Endothelial cell of umbilical vein (primary cell): ENCODE measurements around the gene SPOCD1. TPM values are rescaled to one million over a fixed set of nuclear protein-coding genes. Genes with fewer than 3 reads are reported as not detected.

Experiments
- BruUV-seq: library from RNA; stranded (reverse); fragments of 400-500 nt; replicated peaks from 2 replicates; lab custom pipeline; 2021; lab: Mats Ljungman, UMichigan
- CTCF ChIA-PET: fragments of 300-600, 350-600 bp; sonication (Branson Sonifier 250); formaldehyde crosslinking; loops from one replicate; lab custom pipeline; 2021; ENCODE audit warnings: antibody characterized with exemption, inconsistent platforms; lab: Charles Lee
- POLR2A ChIA-PET: fragments of 300-600, 350-600 bp; sonication (Branson Sonifier 250); formaldehyde crosslinking; loops from one replicate; lab custom pipeline; 2021; ENCODE audit warnings: antibody characterized with exemption, inconsistent platforms; lab: Charles Lee
- DNase-seq: peaks from one replicate; pipeline ENCODE4 v3.0.0-alpha.2; 2011; ENCODE audit warnings: low read depth, low spot score
- FAIRE-seq: peaks from 2 replicates; lab custom pipeline; 2011; peaks lifted over from hg19 to GRCh38; lab: Jason Lieb, UNC
- H2AFZ ChIP-seq: 2 replicates; pipeline ENCODE4 v1.6.0; 2012; ENCODE audit warnings: low read depth, low read length, control low read depth, inconsistent platforms
- H3K27ac ChIP-seq: 2 replicates; pipeline ENCODE4 v1.5.1; 2011; ENCODE audit warnings: low read depth, mild to moderate bottlenecking, control low read depth, low read length, moderate library complexity; ENCODE audit not compliant: insufficient read depth
- H3K27me3 ChIP-seq, 2 experiments: 2 replicates each; pipeline versions ENCODE4 v1.6.0 to v1.6.1; 2011; ENCODE audit warnings: low read length in 2 of 2, mixed read lengths in 1 of 2; ENCODE audit not compliant: control insufficient read depth in 2 of 2, insufficient read depth in 2 of 2
- H3K36me3 ChIP-seq, 2 experiments: 2 replicates in 1 of 2; 3 replicates in 1 of 2; pipeline ENCODE4 v1.5.1; 2011; ENCODE audit warnings: low read length in 2 of 2, mild to moderate bottlenecking in 1 of 2, moderate library complexity in 1 of 2; ENCODE audit not compliant: control insufficient read depth in 2 of 2, insufficient read depth in 2 of 2; ENCODE audit errors: extremely low read depth in 1 of 2
- H3K4me1 ChIP-seq: 3 replicates; pipeline ENCODE4 v1.5.1; 2011; ENCODE audit warnings: mild to moderate bottlenecking, low read length; ENCODE audit not compliant: control insufficient read depth, insufficient read depth; ENCODE audit errors: extremely low read depth
- H3K4me2 ChIP-seq: 2 replicates; pipeline ENCODE4 v1.6.1; 2011; ENCODE audit warnings: low read length, control low read depth, mixed read lengths; ENCODE audit not compliant: insufficient read depth
- H3K4me3 ChIP-seq, 3 experiments: fragments of 200-600 bp in 1 of 3; sonication (generic), shearing (Covaris generic) in 1 of 3; replicated peaks in 1 of 3; 2 replicates each; pipeline ENCODE4 v1.5.1; 2011 to 2016; ENCODE audit warnings: control low read depth in 3 of 3, low read length in 3 of 3, mild to moderate bottlenecking in 2 of 3, inconsistent platforms in 1 of 3, low read depth in 1 of 3, moderate library complexity in 1 of 3; ENCODE audit not compliant: insufficient read depth in 1 of 3
- H3K79me2 ChIP-seq: 2 replicates; pipeline ENCODE4 v1.6.0; 2012; ENCODE audit warnings: low read length, inconsistent platforms; ENCODE audit not compliant: control insufficient read depth, insufficient read depth
- H3K9ac ChIP-seq: replicated peaks from 2 replicates; pipeline ENCODE3; 2011; ENCODE audit warnings: low read length, control low read depth; ENCODE audit not compliant: insufficient read depth; ENCODE audit errors: extremely low read depth
- H3K9me1 ChIP-seq: replicated peaks from 3 replicates; pipeline ENCODE4 v1.6.0; 2011; ENCODE audit warnings: mild to moderate bottlenecking, low read length; ENCODE audit not compliant: control insufficient read depth, insufficient read depth; ENCODE audit errors: extremely low read depth
- H3K9me3 ChIP-seq: replicated peaks from 2 replicates; pipeline ENCODE4 v1.5.1; 2012; ENCODE audit warnings: low read length, inconsistent platforms; ENCODE audit not compliant: control insufficient read depth, insufficient read depth
- H4K20me1 ChIP-seq: replicated peaks from 2 replicates; pipeline ENCODE3; 2011; ENCODE audit warnings: mild to moderate bottlenecking, low read length; ENCODE audit not compliant: control insufficient read depth, insufficient read depth; ENCODE audit errors: extremely low read depth
- CTCF ChIP-seq, 2 donors: IDR thresholded peaks; 1 replicate in 1 of 2; 2 replicates in 1 of 2; pipeline ENCODE4 v1.5.1; 2011; ENCODE audit warnings: low read length in 2 of 2, mild to moderate bottlenecking in 2 of 2, moderate library complexity in 2 of 2, control low read depth in 1 of 2, inconsistent platforms in 1 of 2, low read depth in 1 of 2; ENCODE audit not compliant: insufficient read depth in 1 of 2; ENCODE audit errors: extremely low read depth in 1 of 2
- EZH2 ChIP-seq: IDR thresholded peaks from 2 replicates; pipeline ENCODE4 v1.6.1; 2012; ENCODE audit warnings: borderline replicate concordance, low read depth, mild to moderate bottlenecking, moderate library complexity, low read length, inconsistent platforms; ENCODE audit not compliant: severe bottlenecking
- FOS ChIP-seq: IDR thresholded peaks from 2 replicates; pipeline ENCODE4 v1.6.1; 2011; ENCODE audit warnings: mild to moderate bottlenecking, low read length, moderate library complexity, borderline replicate concordance; ENCODE audit not compliant: insufficient read depth
- GATA2 ChIP-seq: IDR thresholded peaks from 2 replicates; pipeline ENCODE4 v1.7.0; 2011; ENCODE audit warnings: low read depth, mild to moderate bottlenecking, moderate library complexity, mixed read lengths, low read length; ENCODE audit not compliant: insufficient read length, insufficient read depth
- JUN ChIP-seq: IDR thresholded peaks from 2 replicates; pipeline ENCODE4 v1.6.1; 2011; ENCODE audit warnings: borderline replicate concordance, low read depth; ENCODE audit not compliant: insufficient read length, insufficient read depth
- MAX ChIP-seq: IDR thresholded peaks from 2 replicates; pipeline ENCODE4 v1.6.1; 2011; ENCODE audit not compliant: insufficient read depth, insufficient read length
- MYC ChIP-seq: IDR thresholded peaks from one replicate; pipeline ENCODE4 v1.6.1; 2011; ENCODE audit warnings: mild to moderate bottlenecking, low read depth, low read length
- POLR2A ChIP-seq: IDR thresholded peaks from 2 replicates; pipeline ENCODE4 v1.6.1; 2012; ENCODE audit warnings: low read depth, mild to moderate bottlenecking, control low read depth, low read length
- POLR2AphosphoS5 ChIP-seq: IDR thresholded peaks from 2 replicates; pipeline ENCODE4 v1.6.1; 2012; ENCODE audit warnings: low read depth, mild to moderate bottlenecking, control low read depth, low read length, moderate library complexity; ENCODE audit not compliant: insufficient read depth
- dilution Hi-C: fragments of 300-500 bp; cut with MboI; formaldehyde crosslinking; loops from one replicate; pipeline ENCODE4 v1.15.0; 2019; ENCODE audit warnings: low sequenced_read_pairs; ENCODE audit not compliant: extremely low pct_ligation_motif_present
- intact Hi-C: fragments of 100-400 bp; cut with micrococcal nuclease; formaldehyde crosslinking; loops from one replicate; pipeline ENCODE4 v1.10.0; 2022
- polyA plus RNA-seq, 4 experiments: library from polyadenylated mRNA; depleted of rRNA in 3 of 4; stranded (reverse) in 3 of 4; unstranded in 1 of 4; fragments of >200 nt; gene quantifications; 2 replicates each; pipeline versions ENCODE4 v1.2.1 to v1.2.3, GENCODE V29; 2011 to 2012; ENCODE audit warnings: missing spikeins in 1 of 4
- total RNA-seq: library from RNA; stranded (reverse); gene quantifications from 2 replicates; pipeline ENCODE4 v1.2.3, GENCODE V29; 2021

Gene SPOCD1
- total and polyA plus RNA-seq, 2 donors (not counting 3 experiments of a cell fraction or from before 2014, with no cell fraction given): 0.27 to 33.0 TPM

GRCh38 chr1:31755197-31755611 is 60.6 kb downstream of the SPOCD1 start:
- dilution Hi-C loops: no loop called here
- no peak for DNase-seq
- intact Hi-C loops: no loop called here
- H3K27ac ChIP-seq: no peak overlapping the region
- H3K9me3 ChIP-seq: no peaks in the 10 kb centered on the region
- no TSS peak for BruUV-seq
- ChIA-PET POLR2A (no interaction called here), CTCF (interaction anchor here (1.2 to 1.5 kb wide), 3 partner anchors 10 to 39 kb away, joined by 3 to 11 read pairs (median 5); no protein-coding TSS in a partner anchor)
- H4K20me1 ChIP-seq: no peaks in the 10 kb centered on the region
- no peak overlapping the region for H3K4me2 ChIP-seq
- no peaks in the 10 kb centered on the region for H3K4me1 ChIP-seq
- TF ChIP-seq CTCF (IDR thresholded peaks at IDR 0.05; ENCODE audit: extremely low read depth in 1 of 2, insufficient read depth in 1 of 2, low read depth in 1 of 2, low read length in 2 of 2): no peak
- no peak for TF ChIP-seq JUN
- no peak for TF ChIP-seq MAX
- TF ChIP-seq FOS: no peak
- no peak for TF ChIP-seq EZH2
- H3K79me2 ChIP-seq: no peaks in the 10 kb centered on the region
- H3K4me3 ChIP-seq: no peak overlapping the region
- FAIRE-seq: no peak
- no peaks in the 10 kb centered on the region for H3K9me1 ChIP-seq
- no peaks in the 10 kb centered on the region for H3K36me3 ChIP-seq
- H3K9ac ChIP-seq: no peak overlapping the region
- no peaks in the 10 kb centered on the region for H3K27me3 ChIP-seq
- no peak overlapping the region for H2AFZ ChIP-seq

- TF ChIP-seq POLR2A (no peak), MYC (no peak), CTCF (IDR thresholded peaks at IDR 0.05; ENCODE audit: extremely low read depth in 1 of 2, insufficient read depth in 1 of 2, low read depth in 1 of 2, low read length in 2 of 2) (no peak), JUN (no peak), GATA2 (no peak), MAX (no peak), EZH2 (no peak), POLR2AphosphoS5 (no peak), FOS (no peak)
- intact Hi-C loops (no loop called here), dilution Hi-C loops (no loop called here)
- no peak for FAIRE-seq
- Histone ChIP-seq H3K4me3 (no peak overlapping the region), H3K79me2 (no peaks in the 10 kb centered on the region), H4K20me1 (no peaks in the 10 kb centered on the region), H3K36me3 (no peaks in the 10 kb centered on the region), H3K9me1 (no peaks in the 10 kb centered on the region), H3K9me3 (no peaks in the 10 kb centered on the region), H3K4me1 (no peaks in the 10 kb centered on the region), H3K9ac (no peak overlapping the region), H3K27ac (no peak overlapping the region), H3K27me3 (peaks cover 0 to 4% of the 10 kb centered on the region in 2 experiments), H2AFZ (no peak overlapping the region), H3K4me2 (no peak overlapping the region)
- ChIA-PET POLR2A (no interaction called here), CTCF (interaction anchor here (1.1 kb wide), 2 partner anchors 8 to 9 kb away, joined by 3 to 5 read pairs; no protein-coding TSS in a partner anchor)
- BruUV-seq: no TSS peak
- DNase-seq: no peak
Measured at GRCh38 chr1:31754397-31754796, 61.4 kb downstream of the SPOCD1 start.
